ENCODE measurements around the gene BDP1. TPM values are rescaled to one million over a fixed set of nuclear protein-coding genes. Genes with fewer than 3 reads are reported as not detected.

Gene BDP1
- total RNA-seq, 2 donors from 2014 or later, result 18.9 to 21.8 TPM

Other genes with a start within 250 kb of the BDP1 start
- 10 to 100 TPM; 56.8 to 68.7 TPM for gene MCCC2, start 131.7 kb downstream of the BDP1 start, total RNA-seq